CD4-positive, alpha-beta memory T cell (primary cell): ENCODE measurements around the gene TMEM156. TPM values are rescaled to one million over a fixed set of nuclear protein-coding genes. Genes with fewer than 3 reads are reported as not detected.

Experiments
- CTCF ChIA-PET: fragments of 350-600 bp; sonication (Branson Sonifier 250); formaldehyde crosslinking; loops from one replicate; lab custom pipeline; 2021; ENCODE audit warnings: inconsistent platforms; ENCODE audit not compliant: partially characterized antibody; lab: Charles Lee
- POLR2A ChIA-PET: fragments of 350-600 bp; sonication (Branson Sonifier 250); formaldehyde crosslinking; loops from one replicate; lab custom pipeline; 2021; ENCODE audit not compliant: partially characterized antibody; lab: Charles Lee
- DNase-seq, 5 donors: peaks; one replicate each; pipeline versions ENCODE4 v3.0.0 to v3.0.0-alpha.2; 2020 to 2022; ENCODE audit warnings: mixed read lengths in 1 of 5
- H3K27ac ChIP-seq: one replicate; pipeline ENCODE4 v1.7.0; 2013; ENCODE audit warnings: low read depth, low read length
- H3K27me3 ChIP-seq: 2 replicates; pipeline ENCODE4 v1.7.0; 2013; ENCODE audit warnings: mild to moderate bottlenecking, low read length, moderate library complexity; ENCODE audit not compliant: insufficient read depth
- H3K36me3 ChIP-seq: 2 replicates; pipeline ENCODE4 v1.7.0; 2013; ENCODE audit warnings: mild to moderate bottlenecking, low read length, moderate library complexity; ENCODE audit not compliant: insufficient read depth
- H3K4me1 ChIP-seq: 2 replicates; pipeline ENCODE4 v1.7.0; 2013; ENCODE audit warnings: mild to moderate bottlenecking, low read length, moderate library complexity; ENCODE audit not compliant: insufficient read depth
- H3K4me3 ChIP-seq, 2 donors: one replicate each; pipeline ENCODE4 v1.7.0; 2013; ENCODE audit warnings: low read length in 2 of 2, mild to moderate bottlenecking in 1 of 2
- H3K9me3 ChIP-seq, 2 donors: one replicate each; pipeline ENCODE4 v1.7.0; 2013; ENCODE audit warnings: low read length in 2 of 2, control low read depth in 1 of 2; ENCODE audit not compliant: control insufficient read depth in 1 of 2
- H3K27ac Mint-ChIP-seq, 7 donors: one replicate each; pipeline ENCODE4 v1.8.0; 2020 to 2021; ENCODE audit warnings: mixed read lengths in 7 of 7, mild to moderate bottlenecking in 6 of 7, inconsistent platforms in 3 of 7, moderate library complexity in 3 of 7
- H3K27me3 Mint-ChIP-seq, 2 donors: one replicate each; pipeline ENCODE4 v1.8.0; 2020 to 2021; ENCODE audit warnings: mixed read lengths in 2 of 2
- H3K36me3 Mint-ChIP-seq, 2 donors: one replicate each; pipeline ENCODE4 v1.8.0; 2020 to 2021; ENCODE audit warnings: mixed read lengths in 2 of 2, inconsistent platforms in 1 of 2, mild to moderate bottlenecking in 1 of 2
- H3K4me1 Mint-ChIP-seq, 4 donors: one replicate each; pipeline ENCODE4 v1.8.0; 2020 to 2021; ENCODE audit warnings: mixed read lengths in 4 of 4, mild to moderate bottlenecking in 1 of 4
- H3K4me3 Mint-ChIP-seq, 8 donors: one replicate each; pipeline ENCODE4 v1.8.0; 2020 to 2021; ENCODE audit warnings: mixed read lengths in 8 of 8, mild to moderate bottlenecking in 7 of 8, moderate library complexity in 6 of 8, inconsistent platforms in 3 of 8
- H3K9me3 Mint-ChIP-seq, 8 donors: one replicate each; pipeline ENCODE4 v1.8.0; 2020 to 2021; ENCODE audit warnings: mixed read lengths in 8 of 8, mild to moderate bottlenecking in 5 of 8, inconsistent platforms in 3 of 8, moderate library complexity in 1 of 8
- intact Hi-C: fragments of 100-400 bp; cut with micrococcal nuclease; formaldehyde crosslinking; loops from one replicate; pipeline ENCODE4 v1.15.1; 2023
- polyA plus RNA-seq, 2 donors: library from polyadenylated mRNA; unstranded; fragments of 300-500 nt; fragmentation: Illumina TruSeq; gene quantifications; one replicate each; pipeline ENCODE4 v1.2.3, GENCODE V29; 2021
- total RNA-seq, 2 experiments: library from RNA; stranded (reverse); gene quantifications; one replicate each; pipeline ENCODE4 v1.2.3, GENCODE V29; 2021

The TMEM156 gene
- total and polyA plus RNA-seq, 4 experiments from 2014 or later = 16.8 to 53.1 (median 32.8) TPM

DNA sequence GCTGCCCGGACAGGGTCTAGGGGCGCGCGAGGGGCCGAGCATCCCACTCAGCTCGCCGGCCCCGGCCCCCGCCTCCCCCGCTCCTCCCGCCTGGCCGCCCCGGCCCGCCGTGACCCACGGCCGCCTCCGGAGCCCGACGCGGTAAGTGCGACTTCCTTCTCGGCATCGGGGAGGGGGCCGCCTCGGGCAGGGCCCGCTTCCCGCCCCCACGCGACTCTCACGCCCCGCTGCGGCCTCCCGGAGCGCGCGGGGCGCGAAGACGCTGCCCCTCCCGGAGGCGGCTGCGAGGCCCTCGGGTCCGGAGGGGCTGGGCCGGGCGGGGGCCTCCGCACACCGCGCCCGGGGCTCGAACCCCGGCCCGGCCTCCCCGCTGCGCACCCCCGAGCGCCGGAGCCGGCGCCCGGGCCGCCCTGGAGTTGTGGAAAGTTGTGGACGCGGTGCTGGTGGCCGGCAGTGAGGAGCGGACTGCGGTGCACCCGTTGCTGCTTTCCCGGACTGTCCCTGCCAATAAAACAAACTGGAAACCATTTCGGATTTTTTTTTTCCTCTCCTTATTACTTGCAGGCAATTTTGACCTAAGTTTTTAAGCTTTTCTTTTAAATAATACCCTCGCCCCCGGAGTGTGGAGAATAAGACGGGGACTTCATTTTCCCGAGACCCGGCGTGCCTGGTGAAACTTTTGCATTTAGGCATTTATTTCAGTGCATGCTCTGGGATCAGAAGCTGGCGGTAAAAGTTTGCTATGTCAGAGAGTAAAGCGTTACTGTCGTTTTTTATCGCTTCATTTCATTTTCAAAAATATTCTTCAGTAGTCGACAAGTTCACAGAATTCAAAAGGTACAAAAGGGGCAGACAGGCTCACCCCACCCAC, 13.0 kb upstream of the TMEM156 start:
- Mint-ChIP-seq H3K4me3 (peak overlapping the region; percentile 81 to 98 (median 94)), H3K27me3 (no peaks in the 10 kb centered on the region), H3K9me3 (peaks cover 0 to 2% (median 0%) of the 10 kb centered on the region in 8 donors), H3K36me3 (peaks cover 0 to 15% of the 10 kb centered on the region in 2 donors), H3K27ac (peak overlapping the region; percentile 79 to 98 (median 92)), H3K4me1 (peaks cover 39 to 60% (median 46%) of the 10 kb centered on the region in 4 donors)
- intact Hi-C loops = loop anchor here (1.0 to 10.0 kb wide), 10 partner anchors 13 to 730 kb away; partner anchors contain the start of genes KLF3, LIAS, RPL9 and TMEM156
- H3K27ac ChIP-seq = peak overlapping the region; percentile 82
- POLR2A ChIA-PET = interaction anchor here (1.1 to 6.3 kb wide), 11 partner anchors 9 to 190 kb away, joined by 3 to 100 read pairs (median 5); partner anchors contain the start of gene TMEM156
- peak overlapping the region; percentile 57 to 73 for H3K4me3 ChIP-seq
- H3K4me1 ChIP-seq = peaks cover 48% of the 10 kb centered on the region
- peak in 4 of 5 donors; percentile 48 to 55 (median 54) for DNase-seq
- no peaks in the 10 kb centered on the region for H3K36me3 ChIP-seq
- CTCF ChIA-PET = interaction anchor here (0.7 to 4.8 kb wide), 12 partner anchors 8 to 728 kb away, joined by 3 to 43 read pairs (median 3); partner anchors contain the start of gene TMEM156
- H3K27me3 ChIP-seq = no peaks in the 10 kb centered on the region
- no peaks in the 10 kb centered on the region for H3K9me3 ChIP-seq

GRCh38 chr4:39044364-39044955, 12.3 kb upstream of the TMEM156 start:
- Histone ChIP-seq H3K36me3 (no peaks in the 10 kb centered on the region), H3K27ac (peak overlapping the region; percentile 82), H3K4me1 (peaks cover 46% of the 10 kb centered on the region), H3K9me3 (no peaks in the 10 kb centered on the region), H3K27me3 (no peaks in the 10 kb centered on the region), H3K4me3 (peak overlapping the region; percentile 18 to 57)
- Mint-ChIP-seq H3K36me3 (peaks cover 0 to 15% of the 10 kb centered on the region in 2 donors), H3K4me3 (peak overlapping the region; percentile 87 to 98 (median 92)), H3K27ac (peak overlapping the region; percentile 94 to 98 (median 97)), H3K4me1 (peaks cover 39 to 60% (median 45%) of the 10 kb centered on the region in 4 donors), H3K27me3 (no peaks in the 10 kb centered on the region), H3K9me3 (peaks cover 0 to 2% (median 0%) of the 10 kb centered on the region in 8 donors)
- intact Hi-C loops = loop anchor here (1.0 to 10.0 kb wide), 7 partner anchors 12 to 730 kb away; partner anchors contain the start of genes KLF3, LIAS, RPL9 and TMEM156
- POLR2A ChIA-PET = interaction anchor here (0.6 to 6.3 kb wide), 12 partner anchors 9 to 1012 kb away, joined by 3 to 100 read pairs (median 6); partner anchors contain the start of genes N4BP2 and TMEM156
- DNase-seq = peak; percentile 91 to 100 (median 95)
- CTCF ChIA-PET = interaction anchor here (1.4 to 4.8 kb wide), 3 partner anchors 13 to 142 kb away, joined by 4 to 43 read pairs (median 12); partner anchors contain the start of gene TMEM156

DNA sequence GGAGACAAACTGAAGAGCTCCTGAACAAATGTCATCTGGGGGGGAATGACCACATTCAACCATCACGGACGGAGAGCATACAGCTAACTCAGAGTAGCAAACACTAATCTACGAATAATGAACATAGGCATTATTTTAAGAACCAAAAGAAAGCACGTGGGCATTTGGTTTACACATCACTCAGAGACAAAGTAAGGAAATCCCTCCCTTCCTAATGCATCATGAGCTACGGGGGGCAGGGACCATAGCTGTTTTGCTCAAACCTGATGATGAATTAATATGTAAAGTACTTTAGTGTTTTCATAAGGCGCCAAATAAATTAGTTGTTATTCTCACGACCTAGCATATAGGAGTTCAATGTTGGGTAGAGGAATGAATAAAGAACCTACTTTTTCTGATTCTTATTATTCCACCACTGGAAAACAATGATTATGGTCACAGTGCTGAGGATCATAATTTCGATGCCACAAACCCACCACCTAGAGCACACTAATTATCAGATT, 11.7 kb upstream of the TMEM156 start:
- ChIA-PET POLR2A (interaction anchor here (0.5 to 6.3 kb wide), 11 partner anchors 12 to 1013 kb away, joined by 3 to 100 read pairs (median 6); partner anchors contain the start of genes N4BP2 and TMEM156), CTCF (interaction anchor here (1.4 to 4.8 kb wide), 3 partner anchors 12 to 141 kb away, joined by 4 to 43 read pairs (median 12); partner anchors contain the start of gene TMEM156)
- peaks cover 0 to 15% of the 10 kb centered on the region in 2 donors for H3K36me3 Mint-ChIP-seq
- intact Hi-C loops = loop anchor here (1.0 to 10.0 kb wide), 7 partner anchors 12 to 729 kb away; partner anchors contain the start of genes KLF3, LIAS, RPL9 and TMEM156
- H3K4me3 Mint-ChIP-seq = peak overlapping the region; percentile 87 to 98 (median 92)
- H3K4me1 Mint-ChIP-seq = peaks cover 39 to 54% (median 45%) of the 10 kb centered on the region in 4 donors
- H3K27me3 Mint-ChIP-seq = no peaks in the 10 kb centered on the region
- Histone ChIP-seq H3K4me3 (peak overlapping the region; percentile 18 to 57), H3K27me3 (no peaks in the 10 kb centered on the region), H3K27ac (peak overlapping the region; percentile 82), H3K36me3 (no peaks in the 10 kb centered on the region), H3K9me3 (no peaks in the 10 kb centered on the region), H3K4me1 (peaks cover 45% of the 10 kb centered on the region)
- H3K9me3 Mint-ChIP-seq = peaks cover 0 to 2% (median 0%) of the 10 kb centered on the region in 8 donors
- H3K27ac Mint-ChIP-seq = peak overlapping the region; percentile 94 to 98 (median 97)
- DNase-seq = peak in 2 of 5 donors; percentile 21 to 67

DNA sequence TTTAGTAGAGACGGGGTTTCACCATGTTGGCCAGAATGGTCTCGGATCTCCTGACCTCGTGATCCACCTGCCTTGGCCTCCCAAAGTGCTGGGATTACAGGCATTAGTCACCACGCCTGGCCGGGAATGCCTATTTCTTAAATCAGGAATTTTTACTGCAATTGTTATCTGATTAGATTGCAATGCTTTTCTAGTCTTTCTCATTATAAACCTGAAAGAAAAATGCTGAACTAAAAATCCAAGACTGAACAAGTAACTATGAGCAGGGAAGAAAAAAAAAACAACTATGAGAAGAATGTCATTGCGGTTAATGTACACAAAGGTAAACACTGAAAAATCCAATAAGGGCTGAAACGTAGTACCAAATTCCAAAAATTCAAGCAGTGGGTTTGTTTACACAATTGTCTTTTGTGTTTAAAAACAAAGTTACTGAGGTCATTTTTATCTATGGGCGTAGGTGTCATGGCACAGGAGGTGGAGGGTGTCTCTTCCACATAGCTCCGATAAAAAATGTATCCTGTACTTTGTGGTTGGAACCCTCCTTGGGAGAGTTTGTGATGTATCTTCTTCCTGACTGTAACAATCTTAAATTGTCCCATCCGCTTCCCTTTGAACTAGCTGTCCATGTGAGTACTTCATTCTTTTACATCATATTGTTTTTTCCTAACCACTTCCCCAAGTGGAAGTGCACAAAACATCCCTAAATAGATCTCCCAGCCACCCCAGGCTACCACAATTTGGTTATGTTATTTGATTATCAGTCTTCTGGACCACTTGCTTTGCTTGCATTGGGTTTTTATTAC, 11.1 kb upstream of the TMEM156 start:
- ChIA-PET CTCF (interaction anchor here (1.4 to 4.8 kb wide), 3 partner anchors 12 to 141 kb away, joined by 4 to 43 read pairs (median 12); partner anchors contain the start of gene TMEM156), POLR2A (interaction anchor here (0.5 to 6.3 kb wide), 9 partner anchors 9 to 910 kb away, joined by 3 to 100 read pairs (median 6); partner anchors contain the start of gene TMEM156)
- Histone ChIP-seq H3K4me3 (no peak overlapping the region), H3K9me3 (no peaks in the 10 kb centered on the region), H3K4me1 (peaks cover 38% of the 10 kb centered on the region), H3K36me3 (no peaks in the 10 kb centered on the region), H3K27ac (peak overlapping the region; percentile 82), H3K27me3 (no peaks in the 10 kb centered on the region)
- H3K36me3 Mint-ChIP-seq = peaks cover 0 to 13% of the 10 kb centered on the region in 2 donors
- peak overlapping the region; percentile 87 to 98 (median 92) for H3K4me3 Mint-ChIP-seq
- intact Hi-C loops = loop anchor here (5.0 to 10.0 kb wide), 3 partner anchors 378 to 728 kb away; partner anchors contain the start of genes KLF3, LIAS and RPL9
- H3K27ac Mint-ChIP-seq = peak overlapping the region; percentile 94 to 98 (median 97)
- DNase-seq = no peak
- no peaks in the 10 kb centered on the region for H3K27me3 Mint-ChIP-seq
- H3K4me1 Mint-ChIP-seq = peaks cover 34 to 48% (median 40%) of the 10 kb centered on the region in 4 donors
- H3K9me3 Mint-ChIP-seq = peaks cover 0 to 2% (median 0%) of the 10 kb centered on the region in 8 donors

DNA sequence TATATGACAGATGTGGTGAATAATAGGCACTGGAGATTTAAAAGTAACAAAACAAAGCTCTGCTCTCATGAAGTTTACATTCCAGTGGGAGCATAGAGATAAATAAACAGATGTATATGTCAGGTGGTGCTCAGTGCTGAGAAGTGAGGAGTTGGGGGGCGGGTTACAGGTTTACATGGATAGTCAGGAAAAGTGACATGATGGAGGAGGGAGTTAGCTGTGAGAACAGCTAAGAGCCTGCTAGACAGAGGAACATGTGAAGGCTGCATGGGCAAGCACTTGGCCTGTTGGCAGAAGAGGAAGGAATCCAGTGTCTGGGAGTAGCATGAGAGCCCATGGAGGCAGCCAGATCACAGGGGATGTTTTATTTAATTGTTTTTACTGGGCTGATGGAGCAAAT, 10.2 kb upstream of the TMEM156 start:
- no peak for DNase-seq
- Mint-ChIP-seq H3K27me3 (no peaks in the 10 kb centered on the region), H3K9me3 (peaks cover 0 to 2% (median 0%) of the 10 kb centered on the region in 8 donors), H3K27ac (peak overlapping the region; percentile 14 to 86 (median 77)), H3K4me3 (peak overlapping the region in 5 of 8 donors; percentile 3 to 46 (median 35)), H3K36me3 (peaks cover 0 to 9% of the 10 kb centered on the region in 2 donors), H3K4me1 (peaks cover 25 to 48% (median 37%) of the 10 kb centered on the region in 4 donors)
- H3K9me3 ChIP-seq = no peaks in the 10 kb centered on the region
- H3K4me1 ChIP-seq = peaks cover 29% of the 10 kb centered on the region
- ChIA-PET CTCF (interaction anchor here (0.9 to 4.8 kb wide), 2 partner anchors 11 to 57 kb away, joined by 3 to 43 read pairs; partner anchors contain the start of gene TMEM156), POLR2A (interaction anchor here (1.1 to 1.6 kb wide), 3 partner anchors 9 to 10 kb away, joined by 3 to 5 read pairs (median 3); no protein-coding TSS in a partner anchor)
- H3K27ac ChIP-seq = no peak overlapping the region
- H3K36me3 ChIP-seq = no peaks in the 10 kb centered on the region
- H3K4me3 ChIP-seq = no peak overlapping the region
- H3K27me3 ChIP-seq = no peaks in the 10 kb centered on the region
- intact Hi-C loops = loop anchor here (5.0 to 10.0 kb wide), 3 partner anchors 378 to 728 kb away; partner anchors contain the start of genes KLF3, LIAS and RPL9
